CD4-positive, alpha-beta T cell treated with Interferon alpha-2 for 1 hour (primary cell): ENCODE results near the gene HESX1.
A peak's percentile ranks its signal among the peaks of the same experiment; 100 is the strongest.

Source experiments
- DNase-seq, 2 donors: peaks; one replicate each; pipeline ENCODE4 v3.0.0-alpha.2; 2020 to 2022

Gene HESX1

DNA sequence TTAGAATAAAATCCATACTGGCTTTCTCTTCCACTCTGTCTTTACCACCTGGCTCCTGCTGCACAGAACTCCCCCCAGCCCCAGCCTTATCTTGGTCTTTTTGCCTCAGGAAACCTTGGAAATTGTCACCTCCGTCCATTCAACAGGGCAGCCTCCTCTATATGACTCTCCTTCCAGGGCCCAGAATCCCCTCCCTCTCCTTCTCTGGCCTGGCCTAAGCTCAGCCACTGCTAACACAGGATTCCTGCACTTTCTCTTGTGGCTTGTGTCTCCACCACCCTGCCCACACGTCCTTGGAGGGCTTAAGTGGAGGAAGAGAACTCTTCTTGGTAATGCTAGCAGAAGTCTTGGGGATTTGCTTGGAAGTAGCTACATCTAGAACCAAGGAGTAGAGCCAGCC is 33.1 kb downstream of the HESX1 start:
- DNase-seq = no peak

DNA sequence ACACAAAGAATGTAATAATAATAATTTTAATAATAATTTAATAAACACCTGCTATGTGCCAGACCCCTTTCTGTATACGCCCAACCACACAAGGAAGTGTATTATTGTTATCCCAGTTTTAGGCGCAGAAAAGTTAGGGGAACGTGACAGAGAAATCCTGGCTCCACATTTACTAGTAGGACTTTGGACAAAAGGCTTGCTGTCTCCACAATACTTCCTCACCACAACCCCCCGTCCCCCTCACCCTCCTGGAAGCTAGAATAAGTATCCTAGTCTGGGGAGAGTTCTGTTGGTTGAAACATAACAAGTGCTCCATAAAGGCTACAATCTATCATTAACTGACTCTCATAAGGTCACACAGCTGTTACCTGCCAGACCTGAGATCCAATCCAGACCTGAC is 34.1 kb downstream of the HESX1 start:
- DNase-seq = no peak

DNA sequence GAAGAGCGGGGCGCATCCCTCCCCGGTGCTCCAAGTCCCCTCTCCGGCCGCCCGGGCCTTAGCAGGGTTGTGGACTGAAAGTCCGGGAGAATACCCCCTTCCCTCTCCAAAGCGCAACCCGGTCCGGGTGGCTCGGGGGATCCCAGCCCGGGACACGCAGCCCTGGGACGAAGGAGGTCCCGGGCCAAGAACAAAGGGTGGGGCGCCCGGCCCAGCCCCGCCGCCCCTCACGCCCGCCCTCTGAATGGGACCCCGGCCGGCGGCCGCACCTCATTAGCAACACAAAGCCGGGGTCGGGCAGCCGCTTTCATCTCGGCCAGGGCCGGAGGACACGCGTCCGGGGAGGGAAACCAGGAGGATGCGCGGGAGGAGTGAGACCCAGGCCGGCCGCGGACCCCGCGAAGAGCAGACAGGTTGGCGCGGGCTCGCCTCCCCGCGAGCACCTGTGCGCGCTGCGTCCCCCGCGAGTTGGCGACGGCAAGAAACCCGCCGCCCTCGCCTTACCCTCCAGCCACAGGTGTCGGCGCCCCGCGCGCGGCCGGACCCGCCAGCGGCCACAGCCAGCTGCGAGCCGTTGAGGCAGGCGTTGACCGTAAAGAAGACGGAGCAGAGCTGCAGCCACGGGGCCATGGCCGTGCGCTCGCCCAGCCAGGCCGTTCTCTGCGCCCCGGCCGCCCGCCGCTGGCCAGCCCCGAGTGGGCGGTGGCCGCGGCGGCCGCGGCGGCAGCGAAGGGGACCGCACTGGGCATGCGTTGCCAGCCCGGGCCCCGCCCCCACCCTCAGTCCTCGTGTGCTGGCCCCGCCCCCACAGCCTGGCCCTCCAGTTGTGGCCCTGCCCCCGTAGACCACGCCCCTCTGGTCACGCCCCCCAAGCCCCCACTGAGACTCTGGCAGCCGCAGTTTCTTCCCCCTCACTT is 34.9 kb downstream of the HESX1 start, which contains the start of gene IL17RD:
TSS of gene IL17RD (minus strand) at position 697 of the 917 bp plus-strand sequence. CDS start at position 630, 67 bp downstream.
- DNase-seq = peak; percentile 51 to 62

DNA sequence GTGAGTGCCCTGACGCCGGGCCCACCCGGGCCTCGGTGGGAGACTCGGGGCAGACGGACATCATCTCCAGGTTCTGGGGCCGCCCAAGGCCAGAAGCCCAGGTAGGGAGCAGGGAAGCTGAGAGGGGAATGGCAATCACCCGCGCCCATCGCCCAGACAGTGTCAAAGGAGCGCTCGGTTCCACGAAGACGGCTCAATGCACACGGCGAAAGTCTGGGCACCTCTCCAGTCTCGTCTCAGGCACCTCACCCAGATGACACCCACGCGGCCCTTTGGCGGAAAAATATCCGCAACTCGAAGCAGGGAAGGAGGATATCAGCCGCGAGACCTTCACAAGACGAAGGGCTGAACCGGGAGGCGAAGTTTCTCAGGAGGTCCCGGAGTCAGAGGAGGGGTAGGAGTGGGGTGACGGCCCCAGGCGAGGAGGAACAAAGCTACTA is 35.5 kb downstream of the HESX1 start:
- no peak for DNase-seq

DNA sequence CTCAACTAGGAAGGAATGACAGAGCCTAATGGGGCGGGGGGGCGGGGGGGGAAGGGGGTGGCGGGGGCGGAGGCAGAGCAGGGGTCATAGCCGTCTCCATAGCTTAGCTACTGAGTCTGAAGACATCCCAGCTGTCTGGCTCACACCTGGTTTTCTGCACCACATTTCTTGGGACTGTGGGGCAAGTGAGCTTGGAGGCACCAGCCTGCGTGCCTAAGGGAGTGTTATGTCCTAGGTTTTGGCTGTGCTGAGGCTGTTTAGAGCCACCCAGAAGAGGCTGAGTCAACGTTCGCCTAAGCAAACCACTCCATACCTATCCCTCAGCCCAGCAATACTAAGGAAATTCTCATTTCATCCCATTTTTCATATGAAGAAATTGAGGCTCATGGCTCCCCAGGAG is 36.0 kb downstream of the HESX1 start:
- no peak for DNase-seq

DNA sequence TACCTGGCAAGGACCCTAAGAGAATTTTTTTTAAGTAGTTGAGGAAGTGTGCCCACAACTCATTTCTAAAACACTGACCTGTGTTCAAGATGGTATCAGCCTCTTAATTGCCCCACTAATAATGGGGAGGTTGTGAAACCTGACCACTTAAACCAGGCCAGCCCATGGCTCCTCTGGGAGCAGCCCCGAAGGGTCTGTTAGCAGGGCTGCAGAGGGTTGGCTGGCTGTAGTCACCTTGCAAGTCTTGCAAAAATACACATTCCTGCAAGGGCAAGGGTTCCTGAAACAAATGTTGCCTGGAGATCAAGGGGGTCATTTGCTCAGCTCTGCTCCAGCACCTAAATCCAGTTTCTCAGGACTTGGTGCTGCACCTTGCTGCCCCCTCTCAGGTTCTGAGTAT is 37.9 kb downstream of the HESX1 start:
- DNase-seq = no peak

DNA sequence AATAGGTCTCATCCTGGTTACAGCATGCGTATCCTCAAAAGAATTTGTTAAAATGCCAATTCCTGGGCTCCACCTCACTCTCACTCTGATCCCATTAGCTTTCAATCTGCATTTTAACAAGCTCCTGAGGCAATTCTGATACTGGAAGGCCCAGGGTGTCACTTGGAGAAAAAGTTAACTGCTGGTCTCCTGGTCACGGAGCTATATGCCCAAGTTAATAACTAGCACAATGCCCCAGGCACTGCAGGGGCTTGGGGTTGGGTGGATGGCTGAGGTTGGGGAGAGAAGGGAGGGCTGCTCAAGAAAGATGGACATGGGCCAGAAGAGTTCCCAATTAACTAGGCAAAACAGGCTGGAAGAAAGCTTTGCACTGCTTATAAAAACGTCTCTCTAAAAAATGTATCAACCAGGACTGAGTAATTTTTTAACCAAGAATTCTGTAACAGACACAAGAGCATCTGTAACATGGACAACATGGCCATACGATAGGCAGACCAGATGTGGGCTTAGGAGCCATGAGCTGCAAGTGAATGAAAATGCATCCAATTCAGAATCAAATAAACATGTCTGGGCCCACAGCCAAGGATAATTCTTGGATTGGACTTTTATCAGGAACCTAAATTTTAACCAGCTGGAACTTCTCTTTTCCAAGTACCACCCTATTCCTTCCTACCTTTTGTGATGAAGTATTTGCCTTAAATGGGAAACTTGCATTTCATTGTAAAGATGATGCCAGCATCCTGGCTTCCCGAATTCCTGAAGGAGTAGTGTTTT is 38.8 kb downstream of the HESX1 start:
- DNase-seq = no peak

DNA sequence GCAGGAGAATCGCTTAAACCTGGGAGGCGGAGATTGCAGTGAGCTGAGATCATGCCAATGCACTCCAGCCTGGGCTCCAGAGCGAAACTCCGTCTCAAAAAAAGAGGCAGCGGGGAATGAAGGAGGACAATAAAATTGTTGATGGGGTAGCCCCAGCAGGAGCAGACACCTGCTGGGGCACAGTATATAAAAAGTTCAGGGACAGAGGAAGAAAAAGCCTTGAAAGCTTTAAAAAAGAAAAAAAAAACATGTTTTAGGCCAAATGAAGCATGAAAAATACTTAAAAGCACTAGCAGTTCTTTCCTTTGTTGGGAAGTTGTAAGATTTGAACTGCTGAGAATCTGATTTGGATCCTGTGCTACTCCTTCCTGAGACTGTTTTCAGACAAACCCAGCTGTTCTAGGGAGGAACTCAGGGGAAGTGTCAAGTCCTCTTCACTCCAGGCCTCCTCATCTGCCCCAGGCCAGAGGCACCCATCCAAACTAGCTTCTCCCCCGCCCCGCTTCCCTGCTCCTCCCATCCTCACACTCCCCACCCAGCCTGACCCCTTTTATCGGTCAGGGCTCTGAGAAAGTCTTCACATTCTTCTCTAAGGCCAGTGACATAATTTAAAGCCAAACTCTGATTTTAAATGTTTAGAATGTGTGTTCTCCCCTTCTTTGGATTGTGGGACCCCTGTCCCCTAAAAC is 39.6 kb downstream of the HESX1 start:
- DNase-seq = no peak

DNA sequence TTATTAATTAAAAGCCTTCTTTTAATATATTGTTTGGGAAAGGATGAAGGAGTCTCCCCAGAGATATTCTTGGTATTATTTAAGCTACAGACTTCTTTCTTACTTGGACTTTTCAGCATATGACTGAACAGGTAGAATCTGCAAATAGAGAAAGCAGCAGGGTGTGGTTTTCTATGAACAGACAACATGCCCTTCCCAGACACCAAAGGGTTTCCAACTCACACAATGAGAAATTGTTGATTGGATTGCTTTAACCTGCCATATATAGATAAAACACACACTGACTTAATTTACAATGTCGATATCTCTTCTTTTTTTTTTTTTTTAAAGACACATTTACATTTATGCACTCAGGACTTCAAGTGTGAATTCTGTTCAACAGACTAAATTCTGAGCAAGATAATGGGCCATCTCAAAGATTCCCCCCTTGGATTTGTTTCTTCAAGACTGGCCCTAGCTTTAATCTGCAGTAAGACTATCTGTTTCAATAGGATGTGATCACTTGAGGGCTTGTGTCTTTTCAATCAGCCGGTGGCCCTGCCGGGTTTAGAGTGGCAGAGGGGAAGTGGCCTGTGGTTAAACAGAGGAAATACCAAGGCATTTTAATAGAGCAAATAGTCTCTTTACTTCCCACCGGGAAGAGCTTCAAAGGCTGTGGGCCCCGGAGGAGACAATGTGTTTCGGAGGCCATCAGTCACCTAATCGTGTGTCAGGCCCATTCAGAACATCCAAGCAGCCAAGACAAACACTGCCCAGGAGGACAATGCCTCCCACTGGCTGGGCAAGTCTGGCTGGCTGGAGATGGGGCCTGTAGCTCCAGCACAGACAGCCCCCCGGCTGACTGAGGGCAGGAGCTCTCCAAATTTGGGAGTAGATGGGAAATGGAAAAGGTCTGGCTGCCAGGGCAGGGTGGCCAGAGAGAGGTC is 40.7 kb downstream of the HESX1 start:
- DNase-seq = peak in 1 of 2 donors; percentile 37

DNA sequence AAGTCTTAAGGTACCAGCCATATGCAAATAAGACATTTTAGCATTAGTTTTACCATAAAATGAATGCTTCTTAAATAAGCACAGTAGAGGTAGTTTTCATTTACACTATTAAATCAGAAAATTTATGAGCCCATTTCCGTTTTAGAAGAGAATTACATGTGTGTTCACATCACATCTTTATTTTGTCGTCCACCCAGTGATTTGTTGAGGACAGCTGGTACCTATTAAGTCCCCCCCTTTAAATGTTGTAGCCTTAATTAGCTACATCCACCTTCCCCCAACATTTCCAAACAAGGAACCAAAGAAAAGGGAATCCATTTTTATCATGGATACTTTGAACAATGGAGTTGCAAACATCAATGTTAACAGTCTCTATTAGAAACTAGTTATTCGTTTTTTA is 41.5 kb downstream of the HESX1 start:
- DNase-seq = no peak

DNA sequence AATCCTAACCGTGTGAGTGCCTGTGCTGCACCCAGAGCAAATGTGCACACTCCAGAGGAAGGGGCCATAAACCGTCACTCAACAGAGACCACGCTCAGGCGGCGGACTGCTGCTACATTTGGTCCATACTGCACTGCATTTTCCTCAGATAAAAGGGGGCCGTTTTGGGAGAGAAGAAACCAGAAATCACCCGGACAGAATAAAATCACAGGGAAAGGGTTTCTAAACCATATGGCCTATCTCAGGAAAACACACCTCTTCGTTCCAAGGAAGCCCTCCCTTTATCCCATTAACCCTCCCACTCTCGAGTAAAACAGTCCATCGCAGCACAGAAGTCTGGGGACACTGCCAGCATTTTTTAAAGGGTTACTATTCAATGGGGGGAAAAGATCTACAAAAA is 42.2 kb downstream of the HESX1 start:
- DNase-seq = no peak

DNA sequence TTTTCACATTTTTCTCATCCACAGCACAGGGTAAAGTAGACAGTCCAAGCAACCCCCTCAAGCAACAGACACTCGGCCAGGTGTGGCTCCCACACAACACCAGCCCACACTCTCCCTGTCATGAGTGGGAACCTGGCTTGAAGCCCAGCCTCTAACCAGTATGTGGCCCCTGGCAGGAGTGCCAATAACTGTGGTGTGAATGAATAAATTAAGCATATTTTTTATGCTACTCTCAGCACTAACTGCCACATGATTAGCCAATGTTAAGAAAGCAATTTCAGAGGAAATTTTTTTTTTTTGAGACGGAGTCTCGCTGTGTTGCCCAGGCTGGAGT is 44.5 kb downstream of the HESX1 start:
- no peak for DNase-seq

DNA sequence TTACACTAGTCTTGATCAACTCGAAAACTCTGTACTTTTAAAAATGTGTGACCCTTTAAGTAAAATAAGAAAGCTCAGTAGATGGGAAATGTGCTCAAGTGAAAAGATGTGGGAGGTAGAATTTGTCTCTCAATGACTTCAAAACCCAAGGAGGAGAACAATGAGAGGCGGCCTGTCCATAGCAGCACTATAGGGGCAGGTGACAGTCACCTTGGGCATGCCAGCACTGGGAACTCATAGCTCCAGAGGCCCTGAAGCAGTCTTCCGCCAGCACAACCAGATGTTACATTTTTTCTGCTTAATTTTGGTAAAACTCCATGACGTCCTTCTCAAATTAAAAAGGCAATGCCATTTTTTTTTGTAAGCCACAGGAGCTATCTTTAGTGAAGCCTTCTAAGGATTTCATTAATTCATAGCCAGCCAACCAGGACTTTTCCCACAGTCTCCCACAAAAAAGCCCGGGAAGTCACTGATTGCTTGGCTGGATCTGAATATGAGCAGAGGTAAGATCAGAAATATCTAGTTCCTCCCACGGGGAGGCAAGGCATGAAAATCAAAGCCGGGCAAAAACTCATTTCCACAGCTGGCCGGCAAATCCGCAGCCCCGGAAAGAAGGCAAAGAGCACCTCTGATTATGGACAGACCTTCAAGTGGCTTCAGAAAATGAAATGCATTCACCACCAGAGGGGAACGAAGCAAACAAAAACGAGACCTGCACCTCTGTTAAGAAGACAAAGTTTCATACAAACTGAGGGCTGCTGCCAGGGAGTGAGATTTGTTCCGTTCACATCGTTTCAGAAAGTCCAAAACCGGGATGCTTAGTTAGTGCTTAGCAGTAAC is 45.1 kb downstream of the HESX1 start:
- no peak for DNase-seq

DNA sequence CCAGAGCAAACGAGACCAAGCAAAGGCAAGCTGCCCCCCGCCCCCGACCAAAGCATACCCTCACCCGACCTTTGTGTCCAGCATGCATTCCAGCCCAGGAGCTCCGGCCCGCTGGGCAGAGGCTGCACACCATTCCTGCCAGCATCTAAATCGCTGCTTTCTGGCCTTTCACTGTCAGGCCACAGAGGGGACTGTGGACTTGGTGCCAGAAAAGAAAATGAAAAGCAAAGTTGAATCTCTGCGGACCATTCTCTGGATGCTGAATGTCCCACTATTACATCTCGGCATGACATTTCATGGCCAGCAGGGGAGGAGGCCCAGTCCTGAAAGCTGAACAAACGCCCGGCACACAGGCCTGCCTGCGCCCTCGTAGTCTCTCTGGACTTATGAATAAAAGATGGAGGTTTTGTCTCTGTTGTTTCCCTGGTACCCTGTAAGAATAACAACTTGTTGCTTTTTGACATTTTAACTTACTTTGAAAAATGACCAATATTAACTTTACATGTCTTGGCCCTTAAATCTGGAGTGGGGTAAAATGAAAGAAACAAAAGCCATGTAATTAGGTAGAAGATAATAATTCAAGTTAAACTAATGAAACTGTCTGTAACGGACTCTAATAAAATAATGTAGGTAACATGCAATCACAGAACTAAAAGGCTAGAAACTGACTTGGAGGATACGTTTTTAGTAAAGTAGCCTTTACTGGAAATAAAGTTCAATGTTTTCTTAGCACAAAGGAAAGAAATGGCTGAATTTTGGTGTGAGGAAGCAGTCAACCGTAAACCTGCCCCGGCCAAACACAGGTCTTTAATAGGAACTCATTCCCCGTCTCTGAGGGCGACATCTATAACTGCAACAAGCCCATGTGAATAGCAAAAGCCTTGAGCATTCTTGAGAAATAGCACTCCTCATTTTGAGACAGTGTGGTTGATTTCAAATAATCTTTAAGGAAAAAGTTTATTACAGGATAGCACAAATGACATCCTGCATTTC is 47.3 kb downstream of the HESX1 start:
- no peak for DNase-seq

DNA sequence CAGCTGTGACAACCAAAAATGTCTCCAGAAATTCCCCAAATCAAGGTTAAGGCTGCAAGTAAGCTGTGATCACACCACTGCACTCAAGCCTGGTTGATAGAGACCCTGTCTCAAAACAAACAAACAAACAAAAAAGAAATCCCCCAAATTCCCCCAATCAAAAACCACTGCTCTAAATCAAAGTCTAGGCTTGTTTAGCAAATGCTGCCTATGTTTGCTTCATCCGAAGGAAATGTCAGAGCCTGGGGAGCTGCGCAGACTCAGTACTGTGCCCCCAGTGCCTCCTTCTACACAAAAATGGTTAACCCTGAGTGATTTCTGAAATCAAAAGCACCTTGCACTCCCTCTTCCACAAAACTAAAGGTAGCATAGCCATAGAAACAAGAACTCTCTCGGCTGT is 48.0 kb downstream of the HESX1 start:
- DNase-seq = no peak

DNA sequence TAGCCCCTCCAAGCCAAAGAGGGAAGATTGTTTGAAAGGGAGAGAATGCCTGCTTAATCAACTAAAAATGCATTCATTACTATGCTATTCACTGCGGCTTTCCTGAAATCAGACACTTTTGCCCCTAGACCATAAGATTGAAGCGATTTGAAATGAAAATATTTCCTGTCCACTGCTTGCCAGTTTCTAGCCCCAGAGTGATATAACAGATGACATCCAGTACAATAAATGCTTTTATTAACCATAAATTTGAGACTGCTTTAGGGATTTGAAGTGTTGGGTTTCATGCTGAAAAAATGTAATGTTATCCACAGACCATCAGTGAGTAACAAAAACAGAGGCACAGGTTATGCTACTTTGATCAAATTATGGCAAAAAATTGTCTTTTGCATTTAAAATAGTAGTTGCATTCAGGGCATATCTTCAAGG is 48.7 kb downstream of the HESX1 start:
- no peak for DNase-seq

DNA sequence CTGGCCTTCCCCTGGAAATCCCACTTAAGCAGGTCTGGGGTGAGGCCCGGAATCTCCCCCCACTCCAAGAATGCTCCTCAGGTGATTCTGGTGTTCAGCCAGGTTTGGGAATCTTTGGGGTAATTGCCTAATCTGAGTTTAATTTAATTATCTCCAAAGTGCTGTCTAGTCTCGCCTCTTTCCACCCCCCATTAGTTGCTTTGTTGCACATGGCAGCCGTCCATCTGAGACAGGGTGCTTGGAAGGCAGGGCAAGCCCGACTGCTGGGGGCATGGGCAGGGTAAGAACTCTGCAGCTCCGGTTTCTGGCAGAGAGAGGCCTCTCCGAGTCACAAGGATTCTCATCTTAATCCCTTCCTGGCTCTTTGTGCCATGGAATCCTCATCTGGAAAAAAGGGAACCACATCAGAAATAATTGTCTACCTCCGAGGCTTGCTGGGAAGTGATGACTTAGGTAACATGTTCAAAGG is 49.6 kb downstream of the HESX1 start:
- no peak for DNase-seq
